ENCODE results near the gene STAP1. TPM values are rescaled to one million over a fixed set of nuclear protein-coding genes. Genes with fewer than 3 reads are reported as not detected.
A peak's percentile ranks its signal among the peaks of the same experiment; 100 is the strongest.

The STAP1 gene
- total RNA-seq, 2 experiments from 2014 or later: 2.7 to 3.6 TPM

GRCh38 chr4:67546004-67546356 lies 12.5 kb upstream of the STAP1 start:
- Histone ChIP-seq H3K27ac (ENCODE audit: low read depth in 1 of 2, low read length in 2 of 2) (peak overlapping the region in 1 of 2 donors; percentile 96), H3K4me1 (ENCODE audit: insufficient read depth, low read length) (no peaks in the 10 kb centered on the region), H3K9me3 (ENCODE audit: control insufficient read depth in 1 of 2, insufficient read depth in 1 of 2, low read length in 2 of 2) (no peaks in the 10 kb centered on the region), H3K36me3 (ENCODE audit: insufficient read depth, low read length) (peaks cover 22% of the 10 kb centered on the region), H3K27me3 (ENCODE audit: control insufficient read depth in 1 of 2, insufficient read depth in 2 of 2, low read length in 2 of 2) (no peaks in the 10 kb centered on the region), H3K4me3 (ENCODE audit: low read length) (peak overlapping the region; percentile 84)
- intact Hi-C loops (cut with DNase I, micrococcal nuclease): loop anchor here (2.0 to 5.0 kb wide), 7 partner anchors 36 to 631 kb away; no protein-coding TSS in a partner anchor
- peaks cover 50% of the 10 kb centered on the region for H3K4me1 Mint-ChIP-seq (ENCODE audit: low read depth)
- CTCF ChIA-PET: interaction anchor here (2.1 kb wide), 1 partner anchor 155 kb away, joined by 8 read pairs; the partner anchor contains the start of gene UBA6
- peak overlapping the region; percentile 97 for H3K27ac Mint-ChIP-seq
- no peaks in the 10 kb centered on the region for H3K27me3 Mint-ChIP-seq
- TF ChIP-seq CTCF (IDR thresholded peaks at IDR 0.05): no peak
- POLR2A ChIA-PET: interaction anchor here (1.0 to 3.9 kb wide), 9 partner anchors 11 to 200 kb away, joined by 3 to 40 read pairs (median 4); partner anchors contain the start of genes STAP1 and UBA6
- no peaks in the 10 kb centered on the region for H3K9me3 Mint-ChIP-seq
- ATAC-seq (ENCODE audit: poor library complexity) (no peak), DNase-seq (peak in 2 of 14 experiments; percentile 16 to 27)
- peaks cover 42% of the 10 kb centered on the region for H3K36me3 Mint-ChIP-seq (ENCODE audit: low read depth)
- H3K4me3 Mint-ChIP-seq: peak overlapping the region; percentile 98

DNA sequence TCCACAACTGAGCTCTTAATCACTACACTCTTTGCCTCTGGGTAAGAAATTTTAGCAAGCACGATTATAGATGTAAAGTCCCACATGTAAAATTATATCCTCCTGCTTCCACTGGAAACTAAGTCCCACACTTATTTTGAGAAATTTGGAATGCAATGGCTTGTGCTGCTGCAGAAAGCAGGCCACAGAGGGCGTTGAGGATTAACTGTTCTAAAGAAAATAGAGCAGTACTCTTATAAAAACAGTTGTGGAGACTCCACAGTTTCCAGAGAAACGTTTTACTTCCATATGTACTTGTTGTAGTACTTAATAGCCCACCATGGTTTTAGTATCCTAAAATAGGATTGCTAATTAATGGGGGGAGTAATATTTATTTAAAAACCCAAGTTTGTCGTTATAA lies 11.6 kb upstream of the STAP1 start:
- Mint-ChIP-seq H3K27me3 (no peaks in the 10 kb centered on the region), H3K4me3 (peak overlapping the region; percentile 71), H3K36me3 (ENCODE audit: low read depth) (peaks cover 32% of the 10 kb centered on the region), H3K4me1 (ENCODE audit: low read depth) (peaks cover 43% of the 10 kb centered on the region), H3K9me3 (no peaks in the 10 kb centered on the region), H3K27ac (peak overlapping the region; percentile 45)
- TF ChIP-seq CTCF (IDR thresholded peaks at IDR 0.05): no peak
- no peaks in the 10 kb centered on the region for H3K4me1 ChIP-seq (ENCODE audit: insufficient read depth, low read length)
- ATAC-seq (ENCODE audit: poor library complexity): no peak
- ChIA-PET POLR2A (interaction anchor here (1.6 to 3.4 kb wide), 2 partner anchors 14 to 35 kb away, joined by 3 to 21 read pairs; no protein-coding TSS in a partner anchor), CTCF (interaction anchor here (1.4 kb wide), 1 partner anchor 200 kb away, joined by 3 read pairs; no protein-coding TSS in a partner anchor)
- intact Hi-C loops (cut with DNase I, micrococcal nuclease): loop anchor here (2.0 to 5.0 kb wide), 7 partner anchors 35 to 630 kb away; no protein-coding TSS in a partner anchor
- no peak for DNase-seq
- no peak overlapping the region for H3K27ac ChIP-seq (ENCODE audit: low read depth in 1 of 2, low read length in 2 of 2)
- H3K4me3 ChIP-seq (ENCODE audit: low read length): no peak overlapping the region
- H3K9me3 ChIP-seq (ENCODE audit: control insufficient read depth in 1 of 2, insufficient read depth in 1 of 2, low read length in 2 of 2): no peaks in the 10 kb centered on the region
- peaks cover 15% of the 10 kb centered on the region for H3K36me3 ChIP-seq (ENCODE audit: insufficient read depth, low read length)
- no peaks in the 10 kb centered on the region for H3K27me3 ChIP-seq (ENCODE audit: control insufficient read depth in 1 of 2, insufficient read depth in 2 of 2, low read length in 2 of 2)

DNA sequence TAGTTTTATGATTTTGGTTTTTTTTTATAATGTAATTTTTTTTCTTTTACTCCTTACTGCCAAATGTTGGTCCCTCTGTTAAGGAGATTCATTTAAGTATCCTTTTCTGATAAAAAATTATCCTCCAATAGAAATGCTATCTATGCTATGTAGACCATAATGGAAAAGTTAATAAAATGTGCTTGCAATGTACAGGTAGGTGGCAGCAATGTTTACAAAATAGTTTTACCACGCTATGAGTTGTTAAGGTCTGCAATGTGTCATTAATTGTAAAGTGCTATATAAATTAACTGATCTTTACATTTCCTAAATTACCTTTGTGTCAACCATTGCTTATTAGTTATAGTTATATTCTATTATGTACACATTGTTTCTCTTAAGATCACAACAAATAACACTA lies 9.4 kb upstream of the STAP1 start:
- Mint-ChIP-seq H3K27ac (peak overlapping the region; percentile 45), H3K4me1 (ENCODE audit: low read depth) (peaks cover 22% of the 10 kb centered on the region)
- intact Hi-C loops (cut with DNase I, micrococcal nuclease): loop anchor here (1.0 to 5.0 kb wide), 9 partner anchors 33 to 628 kb away; no protein-coding TSS in a partner anchor

More for the DNA sequence above, 9.4 kb upstream of the STAP1 start:
- CTCF ChIA-PET: interaction anchor here (1.2 kb wide), 1 partner anchor 151 kb away, joined by 3 read pairs; no protein-coding TSS in a partner anchor
- POLR2A ChIA-PET: no interaction called here
- peak overlapping the region; percentile 54 for H3K4me3 Mint-ChIP-seq
- H3K9me3 Mint-ChIP-seq: no peaks in the 10 kb centered on the region
- Histone ChIP-seq H3K4me3 (ENCODE audit: low read length) (no peak overlapping the region), H3K4me1 (ENCODE audit: insufficient read depth, low read length) (no peaks in the 10 kb centered on the region), H3K27ac (ENCODE audit: low read depth in 1 of 2, low read length in 2 of 2) (no peak overlapping the region), H3K36me3 (ENCODE audit: insufficient read depth, low read length) (no peaks in the 10 kb centered on the region), H3K27me3 (ENCODE audit: control insufficient read depth in 1 of 2, insufficient read depth in 2 of 2, low read length in 2 of 2) (no peaks in the 10 kb centered on the region), H3K9me3 (ENCODE audit: control insufficient read depth in 1 of 2, insufficient read depth in 1 of 2, low read length in 2 of 2) (no peaks in the 10 kb centered on the region)
- ATAC-seq (ENCODE audit: poor library complexity): peak; percentile 16
- H3K27me3 Mint-ChIP-seq: no peaks in the 10 kb centered on the region
- TF ChIP-seq CTCF (IDR thresholded peaks at IDR 0.05): peak; percentile 71
- peak in 3 of 14 experiments; percentile 59 to 69 (median 65) for DNase-seq
- H3K36me3 Mint-ChIP-seq (ENCODE audit: low read depth): peaks cover 13% of the 10 kb centered on the region

Measured in CD4-positive, alpha-beta T cell (primary cell).